B cell (primary cell): ENCODE measurements around the gene ACAA2. TPM values are rescaled to one million over a fixed set of nuclear protein-coding genes. Genes with fewer than 3 reads are reported as not detected.

ENCODE experiments used
- ATAC-seq: fragments of 200-7000 bp; cut with Tn5 transposase; one replicate; pipeline ENCODE4 v1.10.0; 2021; ENCODE audit warnings: low read depth, mild to moderate bottlenecking, moderate number of reproducible peaks, moderate library complexity
- CTCF ChIA-PET: fragments of 350-600 bp; sonication (Branson Sonifier 250); formaldehyde crosslinking; loops from one replicate; lab custom pipeline; 2021; ENCODE audit warnings: antibody characterized with exemption, inconsistent platforms; lab: Charles Lee
- POLR2A ChIA-PET: fragments of 350-600 bp; sonication (Branson Sonifier 250); formaldehyde crosslinking; loops from one replicate; lab custom pipeline; 2021; ENCODE audit warnings: antibody characterized with exemption; lab: Charles Lee
- DNase-seq: peaks from one replicate; pipeline ENCODE4 v3.0.0; 2013
- H2AFZ ChIP-seq: 2 replicates; pipeline ENCODE4 v1.6.1; 2012; ENCODE audit warnings: mild to moderate bottlenecking, low read depth, low read length; ENCODE audit not compliant: insufficient read depth, poor library complexity, severe bottlenecking
- H3K27ac ChIP-seq, 2 donors: 1 replicate in 1 of 2; 2 replicates in 1 of 2; pipeline ENCODE4 v1.5.1; 2012 to 2013; ENCODE audit warnings: low read length in 2 of 2, mild to moderate bottlenecking in 2 of 2, moderate library complexity in 1 of 2
- H3K27me3 ChIP-seq, 4 experiments: fragments of 200-600 bp in 1 of 4; sonication (generic) in 1 of 4; replicated peaks in 1 of 4; 1 replicate in 2 of 4; 2 replicates in 2 of 4; pipeline versions ENCODE4 v1.6.1 to v1.7.0; 2013 to 2016; ENCODE audit warnings: low read length in 3 of 4, mild to moderate bottlenecking in 2 of 4, mixed read lengths in 1 of 4, moderate library complexity in 1 of 4; ENCODE audit not compliant: insufficient read depth in 4 of 4, control insufficient read depth in 3 of 4; ENCODE audit errors: control extremely low read depth in 1 of 4
- H3K36me3 ChIP-seq, 2 experiments: replicated peaks in 1 of 2; 1 replicate in 1 of 2; 2 replicates in 1 of 2; pipeline versions ENCODE4 v1.6.1 to v1.7.1; 2013; ENCODE audit warnings: low read length in 1 of 2; ENCODE audit not compliant: insufficient read depth in 2 of 2, control insufficient read depth in 1 of 2; ENCODE audit errors: control extremely low read depth in 1 of 2, extremely low read depth in 1 of 2
- H3K4me1 ChIP-seq, 2 donors: fragments of 200-600 bp in 1 of 2; sonication (generic) in 1 of 2; 1 replicate in 1 of 2; 2 replicates in 1 of 2; pipeline versions ENCODE4 v1.5.1 to v1.6.1; 2013 to 2017; ENCODE audit warnings: low read length in 2 of 2; ENCODE audit not compliant: control insufficient read depth in 2 of 2, insufficient read depth in 2 of 2
- H3K4me2 ChIP-seq: replicated peaks from 2 replicates; pipeline ENCODE3; 2012; ENCODE audit warnings: mild to moderate bottlenecking, low read depth, low read length; ENCODE audit not compliant: poor library complexity, severe bottlenecking
- H3K4me3 ChIP-seq, 5 experiments: fragments of 200-600 bp in 1 of 5; sonication (generic) in 1 of 5; 1 replicate in 3 of 5; 2 replicates in 2 of 5; pipeline versions ENCODE4 v1.5.1 to v1.7.0; 2011 to 2016; ENCODE audit warnings: low read length in 4 of 5, mild to moderate bottlenecking in 4 of 5, low read depth in 2 of 5, control low read depth in 1 of 5, moderate library complexity in 1 of 5; ENCODE audit not compliant: insufficient read depth in 1 of 5; ENCODE audit errors: control extremely low read depth in 1 of 5, extremely low read depth in 1 of 5
- H3K79me2 ChIP-seq: fragments of 200-600 bp; sonication (generic); one replicate; pipeline ENCODE4 v1.6.0; 2016; ENCODE audit warnings: low read length; ENCODE audit not compliant: control insufficient read depth, insufficient read depth
- H3K9ac ChIP-seq: fragments of 200-600 bp; sonication (generic); 2 replicates; pipeline ENCODE4 v1.6.1; 2017; ENCODE audit warnings: mild to moderate bottlenecking, low read length, moderate library complexity
- H3K9me3 ChIP-seq, 3 donors: one replicate each; pipeline versions ENCODE4 v1.6.1 to v1.7.1; 2013; ENCODE audit warnings: low read length in 2 of 3; ENCODE audit not compliant: control insufficient read depth in 2 of 3, insufficient read depth in 1 of 3; ENCODE audit errors: control extremely low read depth in 1 of 3
- H4K20me1 ChIP-seq: 2 replicates; pipeline ENCODE4 v1.6.0; 2012; ENCODE audit warnings: mild to moderate bottlenecking, low read length; ENCODE audit not compliant: insufficient read depth, control insufficient read depth, poor library complexity, severe bottlenecking
- H3K27ac Mint-ChIP-seq: one replicate; pipeline ENCODE4 v1.8.0; 2021; ENCODE audit warnings: mixed read lengths
- H3K27me3 Mint-ChIP-seq: one replicate; pipeline ENCODE4 v1.8.0; 2021; ENCODE audit warnings: mixed read lengths
- H3K4me1 Mint-ChIP-seq: one replicate; pipeline ENCODE4 v1.8.0; 2021; ENCODE audit warnings: mixed read lengths
- H3K4me3 Mint-ChIP-seq: one replicate; pipeline ENCODE4 v1.8.0; 2021; ENCODE audit warnings: mixed read lengths
- H3K9me3 Mint-ChIP-seq: one replicate; pipeline ENCODE4 v1.8.0; 2022; ENCODE audit warnings: mixed read lengths; ENCODE audit not compliant: insufficient read depth
- CTCF ChIP-seq: fragments of 200-600 bp; IDR thresholded peaks from one replicate; pipeline ENCODE4 v1.8.0; 2022; ENCODE audit warnings: antibody characterized with exemption, mild to moderate bottlenecking
- EZH2 ChIP-seq: IDR thresholded peaks from 2 replicates; pipeline ENCODE4 v1.6.1; 2012; ENCODE audit warnings: borderline replicate concordance, low read depth, mild to moderate bottlenecking, moderate library complexity, low read length; ENCODE audit not compliant: insufficient read depth, poor library complexity, severe bottlenecking
- WGBS: methylation state at CpG from one replicate; pipeline ENCODE4 v1.1.5; 2013; ENCODE audit warnings: missing lambda C conversion rate; ENCODE audit not compliant: insufficient coverage; 5-methylcytosine and 5-hydroxymethylcytosine counted together
- intact Hi-C: fragments of 100-400 bp; cut with micrococcal nuclease; formaldehyde crosslinking; loops from one replicate; pipeline ENCODE4 v1.10.0; 2022
- polyA plus RNA-seq: library from polyadenylated mRNA; depleted of rRNA; stranded (reverse); fragments of >200 nt; gene quantifications from 2 replicates; pipeline ENCODE4 v1.2.3, GENCODE V29; 2012
- total RNA-seq, 2 donors: library from RNA; stranded (reverse); fragments of 120-200 nt in 1 of 2; gene quantifications; 1 replicate in 1 of 2; 2 replicates in 1 of 2; pipeline versions ENCODE4 v1.2.3 to v1.2.4, GENCODE V29; 2013 to 2022

The ACAA2 gene
- total and polyA plus RNA-seq, 2 donors (not counting 1 experiment from before 2014, with no cell fraction given), result 10.6 to 25.0 TPM

DNA sequence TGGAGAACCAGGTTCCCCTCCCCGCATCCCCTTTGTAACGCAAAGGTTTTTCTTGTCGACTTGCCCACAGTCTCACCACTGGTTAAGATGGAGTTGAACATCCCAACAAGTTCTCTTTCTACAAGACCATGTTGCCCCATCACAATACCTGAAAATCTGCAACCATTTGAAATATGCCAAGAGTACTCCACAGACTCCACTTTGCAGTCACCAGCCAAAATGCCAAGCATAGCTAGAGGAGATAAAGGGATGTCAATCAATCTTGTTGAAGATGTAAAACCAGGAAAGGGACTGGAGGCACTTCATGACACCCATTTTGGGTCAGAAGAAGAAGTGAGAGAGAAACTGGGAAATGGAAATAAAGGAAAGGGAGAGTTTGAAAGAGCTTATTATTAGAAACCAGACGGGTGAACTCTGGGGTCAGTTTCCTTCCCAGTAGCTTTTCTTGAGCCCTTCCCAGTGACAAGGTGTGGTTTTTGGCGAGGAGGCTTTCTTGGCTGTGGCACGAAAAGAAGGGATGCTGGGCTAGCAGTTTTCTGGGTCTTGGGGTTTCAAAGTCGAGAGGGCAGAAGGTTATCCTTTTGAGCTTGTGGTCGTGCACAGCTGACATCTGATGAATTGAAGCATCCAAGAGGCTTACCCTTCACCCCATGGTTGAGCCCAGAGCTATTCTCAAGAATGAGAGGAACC, 79.3 kb downstream of the ACAA2 start:
- ATAC-seq, result no peak
- no peaks in the 10 kb centered on the region for H3K4me1 Mint-ChIP-seq
- WGBS, result 49% methylated on average over 8 of the region's 8 CpGs
- H4K20me1 ChIP-seq, result no peaks in the 10 kb centered on the region
- ChIA-PET POLR2A (interaction anchor here (0.6 kb wide), 1 partner anchor 26 kb away, joined by 3 read pairs; no protein-coding TSS in a partner anchor), CTCF (interaction anchor here (0.5 to 1.5 kb wide), 2 partner anchors 85 to 128 kb away, joined by 3 read pairs; no protein-coding TSS in a partner anchor)
- H3K9me3 Mint-ChIP-seq, result no peaks in the 10 kb centered on the region
- no peak overlapping the region for H3K27ac Mint-ChIP-seq
- no peak for TF ChIP-seq EZH2
- no peak for TF ChIP-seq CTCF
- H3K79me2 ChIP-seq, result no peaks in the 10 kb centered on the region
- H3K9ac ChIP-seq, result no peak overlapping the region
- no peak overlapping the region for H3K4me3 ChIP-seq
- H3K27me3 Mint-ChIP-seq, result peaks cover 19% of the 10 kb centered on the region
- no peak overlapping the region for H3K4me2 ChIP-seq
- DNase-seq, result no peak
- no peaks in the 10 kb centered on the region for H3K4me1 ChIP-seq
- no peak overlapping the region for H3K27ac ChIP-seq
- peaks cover 0 to 3% (median 0%) of the 10 kb centered on the region in 4 experiments for H3K27me3 ChIP-seq
- H3K4me3 Mint-ChIP-seq, result no peak overlapping the region
- intact Hi-C loops, result no loop called here
- H2AFZ ChIP-seq, result no peak overlapping the region
- H3K36me3 ChIP-seq, result no peaks in the 10 kb centered on the region
- no peaks in the 10 kb centered on the region for H3K9me3 ChIP-seq

DNA sequence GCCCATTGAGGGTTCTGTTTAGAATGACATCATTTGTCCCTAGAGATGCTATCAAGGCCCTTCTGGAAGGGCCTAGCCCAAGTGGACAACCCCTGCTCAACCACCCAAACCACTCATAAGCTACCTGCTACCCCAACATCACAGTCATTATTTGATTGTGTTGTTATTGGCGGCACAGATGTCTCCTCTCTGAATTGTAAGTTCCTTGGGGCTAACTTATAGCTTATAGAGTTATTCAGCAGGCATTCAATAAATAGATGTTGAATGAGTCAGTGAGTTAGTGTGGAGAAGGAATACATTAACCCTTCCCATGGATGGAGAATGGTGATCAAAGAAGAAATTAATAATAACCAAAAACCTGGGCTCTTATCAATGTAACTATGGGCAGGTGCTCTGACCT, 80.0 kb downstream of the ACAA2 start:
- Histone ChIP-seq H3K27ac (no peak overlapping the region), H4K20me1 (no peaks in the 10 kb centered on the region), H3K9me3 (no peaks in the 10 kb centered on the region), H3K79me2 (no peaks in the 10 kb centered on the region), H3K27me3 (peaks cover 0 to 3% (median 0%) of the 10 kb centered on the region in 4 experiments), H3K4me1 (no peaks in the 10 kb centered on the region), H3K36me3 (no peaks in the 10 kb centered on the region), H3K4me3 (no peak overlapping the region), H3K9ac (no peak overlapping the region), H2AFZ (no peak overlapping the region), H3K4me2 (no peak overlapping the region)
- DNase-seq (no peak), ATAC-seq (no peak)
- no CpG with 5 or more reads among the region's 1 CpG for WGBS
- ChIA-PET POLR2A (no interaction called here), CTCF (interaction anchor here (1.5 kb wide), 1 partner anchor 129 kb away, joined by 3 read pairs; no protein-coding TSS in a partner anchor)
- Mint-ChIP-seq H3K27ac (no peak overlapping the region), H3K4me1 (no peaks in the 10 kb centered on the region), H3K9me3 (no peaks in the 10 kb centered on the region), H3K27me3 (peaks cover 19% of the 10 kb centered on the region), H3K4me3 (no peak overlapping the region)
- no peak for TF ChIP-seq CTCF
- no peak for TF ChIP-seq EZH2
- intact Hi-C loops, result no loop called here
